ENCODE results near the gene NLRP13. TPM values are rescaled to one million over a fixed set of nuclear protein-coding genes. Genes with fewer than 3 reads are reported as not detected.
"Not testable (repeated sequence)": the region's sequence is repeated elsewhere in the genome, so short reads cannot be mapped to it uniquely, and the experiment has no call there.

The NLRP13 gene
- total RNA-seq, 1 donor from 2014 or later, result not detected

DNA sequence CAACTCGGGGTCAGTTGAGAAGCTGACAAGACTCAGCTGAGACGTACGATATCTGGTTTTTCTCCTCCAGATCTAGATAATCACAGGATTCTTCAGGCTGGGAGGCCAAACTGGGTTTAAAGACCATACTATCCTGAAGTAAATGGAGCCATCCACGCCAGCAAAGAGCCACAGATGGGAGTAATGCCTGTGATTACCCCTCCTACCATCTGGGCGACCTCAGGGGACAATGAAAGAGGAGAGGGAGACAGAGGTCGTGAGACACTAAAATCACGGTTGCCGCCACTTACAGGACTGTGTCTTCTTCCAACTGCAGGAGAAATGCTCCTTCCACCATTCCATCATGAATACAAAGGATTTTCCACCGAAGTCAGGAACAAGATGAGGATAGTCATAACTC lies 3.1 kb upstream of the NLRP13 start:
- H3K27me3 Mint-ChIP-seq, result no peaks in the 10 kb centered on the region
- no peak overlapping the region for H3K4me3 Mint-ChIP-seq
- H3K36me3 Mint-ChIP-seq (ENCODE audit: low read depth), result no peaks in the 10 kb centered on the region
- intact Hi-C loops (cut with micrococcal nuclease), result no loop called here
- ATAC-seq (ENCODE audit: low read depth), result no peak
- DNase-seq, result no peak
- no peak for TF ChIP-seq CTCF (IDR thresholded peaks at IDR 0.05)
- CTCF ChIA-PET, result no interaction called here
- POLR2A ChIA-PET, result no interaction called here
- H3K27ac Mint-ChIP-seq, result no peak overlapping the region
- H3K4me1 Mint-ChIP-seq, result no peaks in the 10 kb centered on the region
- H3K9me3 Mint-ChIP-seq, result no peaks in the 10 kb centered on the region

DNA sequence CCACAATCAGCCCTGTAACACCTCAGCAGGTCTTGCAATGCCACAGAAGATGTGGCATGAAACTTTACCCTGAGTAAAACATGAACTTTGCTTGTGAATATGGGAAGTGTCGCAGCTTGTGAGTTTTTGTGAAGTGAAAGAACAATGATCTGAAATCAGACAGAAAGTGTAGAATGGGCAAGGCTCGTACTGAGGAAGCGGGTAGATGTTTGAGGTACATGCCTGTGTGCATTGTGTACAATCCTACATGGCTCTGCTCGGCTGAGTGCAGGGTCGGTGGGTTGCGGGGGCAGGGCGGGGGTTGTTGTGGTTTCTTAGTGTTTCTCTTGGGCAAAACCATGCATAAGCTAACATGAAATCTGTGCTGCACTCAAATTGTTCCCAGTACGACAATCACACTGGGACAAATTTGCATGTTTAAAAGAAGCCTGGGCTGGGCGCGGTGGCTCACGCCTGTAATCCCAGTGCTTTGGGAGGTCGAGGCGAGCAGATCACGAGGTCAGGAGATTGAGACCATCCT lies 1.1 kb downstream of the NLRP13 start:
- H3K4me1 Mint-ChIP-seq, result no peaks in the 10 kb centered on the region
- ATAC-seq (ENCODE audit: low read depth), result no peak
- intact Hi-C loops (cut with micrococcal nuclease), result no loop called here
- no peaks in the 10 kb centered on the region for H3K36me3 Mint-ChIP-seq (ENCODE audit: low read depth)
- TF ChIP-seq CTCF (IDR thresholded peaks at IDR 0.05), result no peak
- ChIA-PET POLR2A (no interaction called here), CTCF (no interaction called here)
- DNase-seq, result no peak
- no peaks in the 10 kb centered on the region for H3K9me3 Mint-ChIP-seq
- H3K27me3 Mint-ChIP-seq, result peaks cover 2% of the 10 kb centered on the region
- no peak overlapping the region for H3K27ac Mint-ChIP-seq
- H3K4me3 Mint-ChIP-seq, result no peak overlapping the region

- H3K9me3 Mint-ChIP-seq; intact Hi-C loops (cut with micrococcal nuclease); DNase-seq; H3K36me3 Mint-ChIP-seq (ENCODE audit: low read depth); H3K27ac Mint-ChIP-seq; ATAC-seq (ENCODE audit: low read depth); POLR2A ChIA-PET; H3K4me1 Mint-ChIP-seq; CTCF ChIA-PET; H3K4me3 Mint-ChIP-seq; H3K27me3 Mint-ChIP-seq: not testable (repeated sequence)
These were observed 2.9 kb downstream of the NLRP13 start for GRCh38 chr19:55929258-55929657.

DNA sequence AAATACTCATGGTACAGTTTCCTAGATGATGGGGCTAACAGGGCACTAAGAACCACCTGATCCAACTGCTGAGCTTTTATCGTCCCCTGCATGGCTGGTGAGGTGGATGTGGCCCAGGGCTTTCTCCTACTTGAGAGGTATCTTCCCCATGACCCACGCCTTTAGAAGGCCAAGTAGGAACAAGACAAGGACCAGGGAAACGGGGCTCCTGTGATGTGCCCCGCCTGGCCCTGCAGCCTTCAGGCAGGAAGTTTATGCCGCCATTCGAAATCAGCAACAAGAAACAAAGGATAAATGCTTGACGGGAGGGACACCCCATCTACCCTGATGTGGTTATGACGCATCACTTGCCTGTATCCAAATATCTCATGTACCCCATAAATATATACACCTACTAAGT lies 4.1 kb downstream of the NLRP13 start:
- ChIA-PET CTCF (no interaction called here), POLR2A (no interaction called here)
- peaks cover 2% of the 10 kb centered on the region for H3K27me3 Mint-ChIP-seq
- no peak overlapping the region for H3K27ac Mint-ChIP-seq
- H3K4me3 Mint-ChIP-seq, result no peak overlapping the region
- intact Hi-C loops (cut with micrococcal nuclease), result no loop called here
- ATAC-seq (ENCODE audit: low read depth) (no peak), DNase-seq (no peak)
- TF ChIP-seq CTCF (IDR thresholded peaks at IDR 0.05), result no peak
- no peaks in the 10 kb centered on the region for H3K36me3 Mint-ChIP-seq (ENCODE audit: low read depth)
- peaks cover 12% of the 10 kb centered on the region for H3K9me3 Mint-ChIP-seq
- no peaks in the 10 kb centered on the region for H3K4me1 Mint-ChIP-seq

DNA sequence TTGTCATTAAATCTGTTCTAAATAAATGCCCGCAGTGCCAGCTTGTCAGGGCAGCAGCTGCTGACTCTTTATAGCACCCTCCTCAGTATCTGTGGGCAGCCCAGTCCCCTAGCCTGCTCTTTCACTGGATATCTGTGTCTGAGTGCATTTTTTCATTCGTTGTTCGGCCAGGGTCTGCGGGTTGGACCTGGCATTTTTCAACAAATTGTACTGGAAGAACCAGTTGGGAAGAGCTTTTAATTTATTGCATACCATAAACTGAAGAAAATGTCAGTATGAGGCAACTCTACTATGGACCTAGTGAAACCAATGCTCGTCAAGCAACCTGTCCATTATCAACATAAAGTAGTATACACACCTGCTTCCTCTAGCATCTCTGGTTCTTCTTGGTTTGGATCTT lies 8.6 kb downstream of the NLRP13 start:
- H3K36me3 Mint-ChIP-seq (ENCODE audit: low read depth), result no peaks in the 10 kb centered on the region
- CTCF ChIA-PET, result no interaction called here
- intact Hi-C loops (cut with micrococcal nuclease), result no loop called here

More for the DNA sequence above, 8.6 kb downstream of the NLRP13 start:
- DNase-seq, result no peak
- Mint-ChIP-seq H3K4me1 (no peaks in the 10 kb centered on the region), H3K27ac (no peak overlapping the region), H3K9me3 (peaks cover 33% of the 10 kb centered on the region), H3K4me3 (no peak overlapping the region), H3K27me3 (no peaks in the 10 kb centered on the region)
- POLR2A ChIA-PET, result no interaction called here
- TF ChIP-seq CTCF (IDR thresholded peaks at IDR 0.05), result no peak
- ATAC-seq (ENCODE audit: low read depth), result no peak
